ENCODE measurements around the gene GPR61. TPM values are rescaled to one million over a fixed set of nuclear protein-coding genes. Genes with fewer than 3 reads are reported as not detected.
A peak's percentile ranks its signal among the peaks of the same experiment; 100 is the strongest.

GPR61 gene
- total RNA-seq, 1 donor from 2014 or later: not detected

GRCh38 chr1:109502364-109502851 is 37.3 kb upstream of the GPR61 start:
- H3K36me3 ChIP-seq: no peaks in the 10 kb centered on the region
- no peak overlapping the region for H3K4me3 ChIP-seq
- no peak for DNase-seq (ENCODE audit: extremely low spot score in 2 of 2)
- no peaks in the 10 kb centered on the region for H3K9me3 ChIP-seq
- TF ChIP-seq CTCF (IDR thresholded peaks at IDR 0.05): no peak
- no peak for TF ChIP-seq POLR2AphosphoS5 (IDR thresholded peaks at IDR 0.05; ENCODE audit: insufficient read depth in 1 of 2, low read depth in 1 of 2)
- no peak for TF ChIP-seq POLR2A (IDR thresholded peaks at IDR 0.05)
- intact Hi-C loops (cut with DNase I): no loop called here
- H3K4me1 ChIP-seq: peaks cover 59% of the 10 kb centered on the region
- no peak overlapping the region for H3K27ac ChIP-seq
- H3K27me3 ChIP-seq: no peaks in the 10 kb centered on the region

GRCh38 chr1:109503935-109504334 is 35.7 kb upstream of the GPR61 start:
- peaks cover 49% of the 10 kb centered on the region for H3K4me1 ChIP-seq
- peak overlapping the region; percentile 27 for H3K27ac ChIP-seq

GRCh38 chr1:109504974-109505373 is 34.7 kb upstream of the GPR61 start:
- no peaks in the 10 kb centered on the region for H3K27me3 ChIP-seq
- H3K4me1 ChIP-seq: peaks cover 45% of the 10 kb centered on the region
- H3K9me3 ChIP-seq: no peaks in the 10 kb centered on the region
- no peak for DNase-seq (ENCODE audit: extremely low spot score in 2 of 2)
- H3K36me3 ChIP-seq: no peaks in the 10 kb centered on the region
- no peak for TF ChIP-seq CTCF (IDR thresholded peaks at IDR 0.05)
- no peak for TF ChIP-seq POLR2A (IDR thresholded peaks at IDR 0.05)
- no peak for TF ChIP-seq POLR2AphosphoS5 (IDR thresholded peaks at IDR 0.05; ENCODE audit: insufficient read depth in 1 of 2, low read depth in 1 of 2)
- no peak overlapping the region for H3K4me3 ChIP-seq
- intact Hi-C loops (cut with DNase I): no loop called here
- no peak overlapping the region for H3K27ac ChIP-seq

More at GRCh38 chr1:109503935-109504334, 35.7 kb upstream of the GPR61 start:
- intact Hi-C loops (cut with DNase I): no loop called here
- no peaks in the 10 kb centered on the region for H3K36me3 ChIP-seq
- TF ChIP-seq CTCF (IDR thresholded peaks at IDR 0.05) (no peak), POLR2A (IDR thresholded peaks at IDR 0.05) (no peak), POLR2AphosphoS5 (IDR thresholded peaks at IDR 0.05; ENCODE audit: insufficient read depth in 1 of 2, low read depth in 1 of 2) (peak in 1 of 2 donors; percentile 33)
- no peaks in the 10 kb centered on the region for H3K27me3 ChIP-seq
- DNase-seq (ENCODE audit: extremely low spot score in 2 of 2): no peak
- H3K9me3 ChIP-seq: no peaks in the 10 kb centered on the region
- no peak overlapping the region for H3K4me3 ChIP-seq

- H3K36me3 ChIP-seq: no peaks in the 10 kb centered on the region
- DNase-seq (ENCODE audit: extremely low spot score in 2 of 2): no peak
- H3K27ac ChIP-seq: no peak overlapping the region
- H3K4me1 ChIP-seq: peaks cover 28% of the 10 kb centered on the region
- TF ChIP-seq POLR2A (IDR thresholded peaks at IDR 0.05) (no peak), CTCF (IDR thresholded peaks at IDR 0.05) (no peak), POLR2AphosphoS5 (IDR thresholded peaks at IDR 0.05; ENCODE audit: insufficient read depth in 1 of 2, low read depth in 1 of 2) (no peak)
- no peaks in the 10 kb centered on the region for H3K9me3 ChIP-seq
- intact Hi-C loops (cut with DNase I): no loop called here
- H3K27me3 ChIP-seq: no peaks in the 10 kb centered on the region
- peak overlapping the region in 1 of 2 donors; percentile 87 for H3K4me3 ChIP-seq
These were observed 31.4 kb upstream of the GPR61 start for GRCh38 chr1:109508001-109508872.

- H3K27ac ChIP-seq: peak overlapping the region; percentile 70
- intact Hi-C loops (cut with DNase I): no loop called here
- no peaks in the 10 kb centered on the region for H3K36me3 ChIP-seq
- no peaks in the 10 kb centered on the region for H3K9me3 ChIP-seq
- peak overlapping the region; percentile 77 to 87 for H3K4me3 ChIP-seq
- peaks cover 25% of the 10 kb centered on the region for H3K4me1 ChIP-seq
- no peaks in the 10 kb centered on the region for H3K27me3 ChIP-seq
- DNase-seq (ENCODE audit: extremely low spot score in 2 of 2): no peak
- TF ChIP-seq POLR2A (IDR thresholded peaks at IDR 0.05) (no peak), CTCF (IDR thresholded peaks at IDR 0.05) (no peak), POLR2AphosphoS5 (IDR thresholded peaks at IDR 0.05; ENCODE audit: insufficient read depth in 1 of 2, low read depth in 1 of 2) (no peak)
These were observed 30.8 kb upstream of the GPR61 start for GRCh38 chr1:109508873-109509175.
